ENCODE data around the gene KCTD17. TPM values are rescaled to one million over a fixed set of nuclear protein-coding genes. Genes with fewer than 3 reads are reported as not detected.
A peak's percentile ranks its signal among the peaks of the same experiment; 100 is the strongest.

The KCTD17 gene, protein sequence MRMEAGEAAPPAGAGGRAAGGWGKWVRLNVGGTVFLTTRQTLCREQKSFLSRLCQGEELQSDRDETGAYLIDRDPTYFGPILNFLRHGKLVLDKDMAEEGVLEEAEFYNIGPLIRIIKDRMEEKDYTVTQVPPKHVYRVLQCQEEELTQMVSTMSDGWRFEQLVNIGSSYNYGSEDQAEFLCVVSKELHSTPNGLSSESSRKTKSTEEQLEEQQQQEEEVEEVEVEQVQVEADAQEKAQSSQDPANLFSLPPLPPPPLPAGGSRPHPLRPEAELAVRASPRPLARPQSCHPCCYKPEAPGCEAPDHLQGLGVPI
- total RNA-seq (2016; rRNA removed; fragmentation: Illumina TruSeq; extraction: Trizol) (4.5 and 5.3 TPM in 2 replicates), polyA plus RNA-seq (2011; rRNA removed) (11.7 and 17.4 TPM in 2 replicates), polyA minus RNA-seq (2011; rRNA and poly(A)+ RNA removed; ENCODE audit: low replicate concordance) (0.28 and 24.0 TPM in 2 replicates), Bru-seq, nascent RNA (percentile 35 among the genes with signal in this experiment), BruChase-seq, experiment 1, labeled RNA remaining after a 6-hour chase (percentile 29 among the genes with signal in this experiment), BruChase-seq, experiment 2, labeled RNA remaining after a 2-hour chase (percentile 28 among the genes with signal in this experiment)
- 2.1 and 2.4 TPM in 2 replicates for total RNA-seq (2016; cell fraction: cytosol; rRNA removed; fragmentation: Illumina TruSeq; extraction: Trizol; ENCODE audit: low read depth)
- total RNA-seq (2016; cell fraction: insoluble cytoplasmic fraction; rRNA removed; fragmentation: Illumina TruSeq; extraction: Trizol): 3.3 and 4.9 TPM in 2 replicates
- 3.7 and 3.8 TPM in 2 replicates for total RNA-seq (2016; cell fraction: membrane; rRNA removed; fragmentation: Illumina TruSeq; extraction: Trizol)
- 2.9 and 4.4 TPM in 2 replicates for total RNA-seq (2016; cell fraction: nucleus; rRNA removed; fragmentation: Illumina TruSeq; extraction: Trizol)
- polyA plus RNA-seq (2011; cell fraction: cytosol; rRNA removed): 11.0 and 11.5 TPM in 2 replicates
- 52.2 and 53.1 TPM in 2 replicates for polyA plus RNA-seq (2011; cell fraction: nucleus; rRNA removed)
- 5.3 and 11.6 TPM in 2 replicates for polyA plus RNA-seq (2012)
- 2.5 and 3.1 TPM in 2 replicates for polyA plus RNA-seq (2016; cell fraction: cytosol; fragmentation: Illumina TruSeq; extraction: Trizol; ENCODE audit: low read depth)
- 4.6 and 5.0 TPM in 2 replicates for polyA plus RNA-seq (2016; cell fraction: insoluble cytoplasmic fraction; fragmentation: Illumina TruSeq; extraction: Trizol; ENCODE audit: low read depth)
- polyA plus RNA-seq (2016; cell fraction: membrane; fragmentation: Illumina TruSeq; extraction: Trizol; ENCODE audit: low read depth): 2.8 and 4.0 TPM in 2 replicates
- polyA plus RNA-seq (2016; cell fraction: nucleus; fragmentation: Illumina TruSeq; extraction: Trizol; ENCODE audit: insufficient read depth, low read depth): 5.0 and 5.9 TPM in 2 replicates
- polyA minus RNA-seq (2011; cell fraction: cytosol; rRNA and poly(A)+ RNA removed): 4.6 and 5.1 TPM in 2 replicates
- 6.8 and 7.3 TPM in 2 replicates for polyA minus RNA-seq (2011; cell fraction: nucleus; rRNA and poly(A)+ RNA removed)
- long read RNA-seq, experiment 1, partial matches to known transcripts: 1 of 2 reads
- long read RNA-seq, experiment 1, other reads (novel, unspliced or antisense): 0 of 2 reads
- long read RNA-seq, experiment 2, partial matches to known transcripts: 4 of 18 reads
- long read RNA-seq, experiment 2, other reads (novel, unspliced or antisense): 10 of 18 reads

GRCh38 chr22:37051391-37052385 is at the start of gene KCTD17:
KCTD17 (plus strand) TSS chr22:37051742; CDS start chr22:37051761, 19 bp downstream.
- ChIA-PET POLR2A (interaction anchor here (0.7 to 3.4 kb wide), 4 partner anchors 14 to 34 kb away, joined by 3 to 18 read pairs (median 8); partner anchors contain the start of genes MPST and TST), CTCF (ENCODE audit: low intra/inter-chr PET ratio, low total read pairs) (no interaction called here)
- no peak for FAIRE-seq
- Histone ChIP-seq H3K9ac (ENCODE audit: insufficient read depth, low read depth, low read length) (0 out of 2 replicates have a peak within 1 kb of the TSS, but pooled peaks have one; percentile 29), H2AFZ (ENCODE audit: low read length) (no peak within 1 kb of the TSS), H3K4me3 (replicated peaks in 1 of 3; ENCODE audit: insufficient read depth in 1 of 3, low read depth in 2 of 3, low read length in 3 of 3) (peak within 1 kb of the TSS; percentile 51 to 71 (median 54)), H3K79me2 (ENCODE audit: insufficient read depth, low read length) (no peaks in the 10 kb centered on the region), H4K20me1 (ENCODE audit: insufficient read depth, low read length) (no peaks in the 10 kb centered on the region), H3K9me3 (ENCODE audit: low read length) (no peaks in the 10 kb centered on the region), H3K4me2 (ENCODE audit: low read depth, low read length) (peak within 1 kb of the TSS; percentile 76), H3K4me1 (ENCODE audit: insufficient read depth, low read length) (peaks cover 51% of the 10 kb centered on the region), H3K27ac (ENCODE audit: extremely low read length, insufficient read depth, low read length) (no peak within 1 kb of the TSS), H3K36me3 (replicated peaks in 1 of 2; ENCODE audit: control insufficient read depth in 1 of 2, insufficient read depth in 2 of 2, low read length in 2 of 2) (no peaks in the 10 kb centered on the region; a peak in 1 of 5 replicates), H3K27me3 (ENCODE audit: control insufficient read depth in 1 of 2, insufficient read depth in 2 of 2, low read length in 2 of 2) (peaks cover 0 to 13% of the 10 kb centered on the region in 2 experiments; a peak in 2 of 5 replicates)
- in situ Hi-C loops (cut with HindIII; ENCODE audit: extremely low pct_ligation_motif_present, low pct_unique_long_range_greater_than_20kb) (no loop called here), intact Hi-C loops (cut with micrococcal nuclease; ENCODE audit: unreplicated experiment) (no loop called here)
- no peak for DNase-seq (ENCODE audit: low spot score)
- 15% methylated on average over 16 of the region's 89 CpGs for WGBS (ENCODE audit: low lambda C conversion rate)
- BruUV-seq (replicated peaks): no TSS peak
- ATAC-seq: peak; percentile 86
- TF ChIP-seq YY1 (IDR thresholded peaks at IDR 0.05; ENCODE audit: insufficient read depth, insufficient replicate concordance, low read depth, low read length): peak; percentile 50
- TF ChIP-seq ZNF770 (CRISPR knock-in tag; IDR thresholded peaks at IDR 0.05): peak; percentile 72; the same call in 1 of the 2 replicates
- TF ChIP-seq ZNF224 (CRISPR knock-in tag; IDR thresholded peaks at IDR 0.05): no peak
- no peak for TF ChIP-seq ZNF235 (CRISPR knock-in tag; IDR thresholded peaks at IDR 0.05; ENCODE audit: borderline replicate concordance)
- TF ChIP-seq HCFC1 (IDR thresholded peaks at IDR 0.05; ENCODE audit: low read depth, low read length): peak; percentile 70; the same call in 1 of the 2 replicates
- 0 out of 2 replicates have a peak, but pooled peaks have one; percentile 24 for TF ChIP-seq KDM5B (CRISPR knock-in tag; IDR thresholded peaks at IDR 0.05; ENCODE audit: borderline replicate concordance)
- TF ChIP-seq ZNF883 (CRISPR knock-in tag; IDR thresholded peaks at IDR 0.05; ENCODE audit: not compliant biosample characterization): no peak
- no peak for TF ChIP-seq CBX5 (CRISPR knock-in tag; IDR thresholded peaks at IDR 0.05; ENCODE audit: borderline replicate concordance)
- no peak for TF ChIP-seq MIER2 (CRISPR knock-in tag; IDR thresholded peaks at IDR 0.05)
- TF ChIP-seq HOXD1 (CRISPR knock-in tag; IDR thresholded peaks at IDR 0.05): no peak
- TF ChIP-seq GZF1 (CRISPR knock-in tag; IDR thresholded peaks at IDR 0.05): no peak
- TF ChIP-seq FUBP1 (CRISPR knock-in tag; IDR thresholded peaks at IDR 0.05; ENCODE audit: borderline replicate concordance): no peak
